Activated T-helper 1 cell treated with anti-CD3 and anti-CD28 coated beads, Interleukin-2, amount 50 U/mL, for 16 hours (primary cell): Measurements from ENCODE around the gene MTCH2.
A peak's percentile ranks its signal among the peaks of the same experiment; 100 is the strongest.

Experiments used
- DNase-seq, 2 donors: peaks; one replicate each; pipeline ENCODE4 v3.0.0-alpha.2; 2020; ENCODE audit warnings: low read depth in 1 of 2, low spot score in 1 of 2

The MTCH2 gene

GRCh38 chr11:47591764-47592163, 50.6 kb downstream of the MTCH2 start:
- no peak for DNase-seq

DNA sequence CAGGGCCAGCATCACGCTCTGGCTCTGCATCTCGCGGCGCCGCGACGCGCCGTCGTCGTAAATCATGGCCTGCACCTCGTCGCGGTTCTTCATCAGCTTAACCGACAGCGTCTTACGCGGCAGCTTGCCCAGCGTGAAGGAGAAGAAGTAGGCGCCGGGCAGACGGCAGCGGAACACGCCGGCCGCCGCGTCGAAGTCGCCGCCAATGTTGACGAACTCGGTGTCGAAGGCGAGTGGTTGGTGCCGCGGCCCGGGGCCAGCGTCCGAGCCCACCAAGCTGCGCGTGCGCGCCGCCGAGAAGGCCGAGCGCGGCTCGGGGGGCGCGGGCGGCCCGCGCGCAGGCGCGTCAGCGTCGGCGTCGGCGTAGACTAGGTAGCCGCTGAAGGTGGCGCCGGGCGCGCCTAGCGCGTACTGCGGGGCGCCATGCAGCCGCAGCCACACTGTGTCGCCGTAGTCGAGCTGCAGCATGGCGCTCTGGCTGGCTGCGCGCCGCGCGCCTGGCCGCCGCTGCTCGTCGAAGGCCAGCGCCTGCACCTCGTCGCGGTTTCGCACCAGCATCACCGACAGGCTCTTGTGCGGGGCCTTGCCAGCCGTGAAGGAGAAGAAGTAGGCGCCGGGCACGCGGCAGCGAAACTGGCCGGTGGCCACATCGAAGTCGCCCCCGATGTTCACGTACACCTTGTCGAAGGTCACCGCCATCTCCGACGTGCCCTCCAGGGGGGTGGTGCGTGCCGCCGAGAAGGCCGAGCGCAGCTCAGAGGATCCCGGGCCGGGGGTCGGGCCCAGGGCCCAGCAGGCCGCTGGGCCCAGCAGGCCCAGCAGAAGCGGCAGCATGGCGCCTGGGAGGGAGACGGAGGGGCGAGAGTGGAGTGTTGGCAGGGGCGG, 52.1 kb downstream of the MTCH2 start:
- no peak for DNase-seq

- DNase-seq: no peak
These were observed 52.8 kb downstream of the MTCH2 start for GRCh38 chr11:47589584-47589976.

GRCh38 chr11:47589118-47589517, 53.2 kb downstream of the MTCH2 start:
- DNase-seq: no peak

DNA sequence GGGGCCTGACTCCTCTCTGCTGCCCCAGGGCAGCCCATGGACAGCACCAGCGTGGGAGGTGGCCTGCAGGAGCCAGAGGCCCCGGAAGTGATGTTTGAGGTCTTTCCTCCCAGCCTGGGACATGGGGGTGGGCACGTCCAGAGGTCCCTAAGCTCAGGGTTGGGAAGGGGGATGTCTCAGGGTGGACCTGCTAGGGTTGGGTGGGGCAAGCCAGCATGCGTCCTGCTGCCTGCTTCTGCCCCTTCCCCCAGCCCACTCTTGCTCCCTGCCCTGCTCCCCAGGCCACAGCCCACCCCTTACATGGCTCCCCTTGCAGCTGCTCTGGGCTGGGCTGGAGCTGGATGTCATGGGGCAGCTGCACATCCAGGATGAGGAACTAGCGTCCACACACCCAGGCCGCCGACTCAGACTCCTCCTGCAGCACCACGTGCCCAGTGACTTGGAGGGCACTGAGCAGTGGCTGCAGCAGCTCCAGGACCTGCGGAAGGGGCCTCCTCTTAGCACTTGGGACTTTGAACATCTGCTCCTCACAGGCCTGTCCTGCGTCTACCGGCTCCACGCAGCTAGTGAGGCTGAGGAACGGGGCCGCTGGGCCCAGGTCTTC, 54.5 kb downstream of the MTCH2 start:
- DNase-seq: no peak

- no peak for DNase-seq
These were observed 55.2 kb downstream of the MTCH2 start for GRCh38 chr11:47587039-47587716.

DNA sequence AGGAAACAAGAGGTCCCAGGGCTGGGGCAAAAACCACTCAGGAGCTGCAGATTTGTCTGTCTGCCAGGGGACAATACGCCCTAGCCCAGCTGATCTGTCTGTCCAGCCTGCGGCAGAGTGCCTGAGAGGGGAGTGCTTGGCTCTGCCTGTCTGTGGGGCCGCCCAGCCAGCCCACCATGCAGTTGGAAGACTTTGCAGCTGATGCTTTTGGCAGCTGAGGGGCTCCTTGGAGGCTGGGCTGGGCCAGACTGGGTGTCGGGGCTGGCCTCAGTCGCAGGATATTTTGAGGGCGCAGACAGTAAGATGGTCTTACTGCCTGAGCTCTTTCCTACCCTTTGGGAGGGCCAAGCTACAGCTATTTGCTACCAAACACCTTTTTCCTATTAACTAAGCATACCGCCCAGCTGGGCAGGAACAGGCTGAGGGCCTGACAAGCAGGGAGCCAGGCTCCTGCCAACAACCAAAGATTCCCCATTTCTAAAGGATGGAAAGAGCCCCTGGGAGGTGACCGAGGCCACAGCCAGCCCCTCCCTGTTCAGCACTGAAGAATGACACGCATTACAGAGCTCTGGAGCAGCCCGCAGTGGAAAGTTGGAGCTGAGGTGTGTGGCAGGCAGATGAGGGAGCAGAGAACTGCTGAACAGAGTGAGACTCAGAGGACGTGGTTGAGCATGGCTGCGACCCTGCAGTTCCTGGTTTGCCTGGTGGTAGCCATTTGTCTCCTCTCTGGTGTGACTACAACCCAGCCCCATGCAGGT, 56.1 kb downstream of the MTCH2 start, which contains the start of gene FAM180B:
Gene FAM180B (plus strand): TSS at position 581 of the 758 bp plus-strand sequence. CDS start 91 bp downstream, at position 672.
- DNase-seq: no peak

DNA sequence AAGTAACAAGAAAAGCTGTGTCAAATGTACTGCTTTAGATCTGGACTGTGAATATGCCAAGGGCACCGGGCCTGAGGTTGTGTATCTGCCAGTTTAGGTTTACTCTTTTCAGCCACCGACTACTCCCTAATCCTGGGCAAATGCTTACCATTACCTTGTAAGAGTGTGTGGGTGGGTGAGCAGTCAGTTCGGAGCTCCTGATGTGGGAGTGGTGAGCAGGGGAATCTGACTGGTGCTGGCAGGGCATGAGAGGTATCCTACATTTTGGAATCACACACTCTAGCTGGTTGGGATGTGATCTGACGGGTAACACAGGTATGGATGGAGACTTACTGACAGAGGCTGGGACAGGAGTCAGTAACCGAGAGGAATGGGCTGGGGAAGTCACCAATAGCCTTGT, 58.5 kb downstream of the MTCH2 start:
- DNase-seq: no peak

GRCh38 chr11:47578524-47579494, 63.5 kb downstream of the MTCH2 start, which contains the start of the genes KBTBD4 and NDUFS3:
Gene KBTBD4, minus strand, starts transcription at chr11:47578970. Its CDS starts 19 bp downstream, at chr11:47578951.
Gene NDUFS3, plus strand, starts transcription at chr11:47579074. Its CDS starts 18 bp downstream, at chr11:47579092.
- DNase-seq: peak; percentile 83 to 84

GRCh38 chr11:47577460-47578041, 64.8 kb downstream of the MTCH2 start:
- DNase-seq: no peak

DNA sequence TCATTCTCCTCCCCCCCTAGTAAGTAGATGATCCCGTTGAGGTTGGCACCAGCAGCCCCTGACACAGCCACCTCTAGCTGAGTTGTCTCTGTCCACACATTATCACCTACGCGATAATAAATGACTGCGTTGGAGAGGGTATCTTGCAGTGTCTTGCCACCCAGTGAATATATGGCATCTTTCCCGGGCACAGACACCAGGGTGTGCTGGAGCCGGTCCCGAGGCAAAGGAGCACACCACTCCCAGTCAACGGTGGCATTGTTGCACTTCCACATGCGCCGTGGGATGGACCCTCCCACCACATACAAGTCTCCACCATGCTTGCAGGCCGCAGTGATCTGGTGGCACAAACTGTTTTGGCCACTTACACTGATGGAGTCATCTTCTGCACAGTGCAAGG, 69.0 kb downstream of the MTCH2 start:
- DNase-seq: no peak

DNA sequence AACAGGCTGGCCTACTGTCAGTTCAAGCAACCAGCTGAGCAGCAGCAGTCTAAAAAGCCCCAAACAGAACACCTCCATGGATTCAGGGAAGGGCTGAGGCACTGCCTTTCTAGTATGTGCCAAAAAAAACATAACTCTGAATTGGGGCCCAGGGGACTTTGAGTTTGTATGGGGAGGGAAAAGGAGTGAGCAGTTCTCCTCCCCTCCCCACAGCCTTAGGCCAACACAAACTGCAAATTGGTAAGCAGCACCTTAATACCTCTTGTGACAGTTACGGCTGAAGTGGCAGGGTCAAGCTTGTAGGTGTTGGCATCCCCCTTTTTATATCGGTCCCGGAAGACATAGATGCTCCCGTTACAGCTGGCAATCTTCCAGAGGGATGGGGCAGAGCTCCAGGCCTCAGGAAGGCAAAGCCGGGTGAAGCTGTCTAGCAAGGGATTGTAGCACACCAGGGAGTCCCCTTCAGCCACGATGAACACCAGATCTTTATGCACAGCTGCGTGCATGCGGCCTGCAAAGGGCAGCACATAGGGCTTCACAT, 69.6 kb downstream of the MTCH2 start:
- DNase-seq: no peak

- no peak for DNase-seq
These were observed 70.5 kb downstream of the MTCH2 start for GRCh38 chr11:47571895-47572294.

DNA sequence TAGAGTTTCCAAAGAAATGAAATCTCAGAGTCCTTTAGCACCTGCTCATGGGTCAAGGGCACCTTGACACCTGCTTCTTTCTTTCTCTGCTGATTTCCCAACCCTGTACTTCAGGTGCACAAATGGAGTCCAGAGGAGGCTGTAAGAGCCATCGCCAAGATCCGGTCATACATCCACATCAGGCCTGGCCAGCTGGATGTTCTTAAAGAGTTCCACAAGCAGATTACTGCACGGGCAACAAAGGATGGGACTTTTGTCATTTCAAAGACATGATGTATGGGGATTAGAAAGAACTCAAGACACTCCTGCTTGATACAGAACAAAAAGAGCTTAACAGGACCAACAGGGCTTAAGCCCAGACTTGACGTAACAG, 71.0 kb downstream of the MTCH2 start:
- DNase-seq: no peak

DNA sequence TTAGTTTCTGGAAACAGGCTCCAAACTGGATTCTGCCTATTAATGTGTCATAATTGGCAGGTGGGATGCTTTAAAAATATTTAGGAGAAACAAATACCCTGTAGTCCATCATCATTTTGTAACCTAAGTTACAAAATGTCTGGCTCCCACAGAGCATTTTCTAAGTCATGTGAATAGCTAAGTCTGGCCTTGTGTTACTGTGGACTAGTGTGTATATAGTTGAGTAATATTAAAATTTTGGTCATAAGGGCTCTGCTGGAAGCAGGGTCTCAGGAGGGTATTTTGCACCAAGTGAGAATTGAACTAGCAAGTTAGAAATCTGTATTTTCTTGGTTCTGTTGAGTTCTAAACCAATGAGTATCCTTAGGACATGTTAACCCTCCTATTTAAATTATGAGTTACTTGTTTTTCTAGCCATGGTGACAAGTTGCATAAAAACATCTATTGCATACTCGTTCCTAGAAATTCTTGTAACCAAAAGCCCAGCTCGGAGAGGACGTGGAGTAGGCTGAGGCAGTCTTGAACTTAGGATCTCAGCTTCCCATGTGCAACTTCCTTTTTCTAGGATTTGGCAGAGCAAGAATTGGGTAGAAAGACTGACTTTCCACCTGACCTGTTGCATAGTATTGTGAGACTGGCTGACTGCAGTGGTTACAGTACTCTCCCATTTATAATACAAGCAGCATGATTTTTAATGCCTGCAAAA, 71.6 kb downstream of the MTCH2 start:
- DNase-seq: no peak

DNA sequence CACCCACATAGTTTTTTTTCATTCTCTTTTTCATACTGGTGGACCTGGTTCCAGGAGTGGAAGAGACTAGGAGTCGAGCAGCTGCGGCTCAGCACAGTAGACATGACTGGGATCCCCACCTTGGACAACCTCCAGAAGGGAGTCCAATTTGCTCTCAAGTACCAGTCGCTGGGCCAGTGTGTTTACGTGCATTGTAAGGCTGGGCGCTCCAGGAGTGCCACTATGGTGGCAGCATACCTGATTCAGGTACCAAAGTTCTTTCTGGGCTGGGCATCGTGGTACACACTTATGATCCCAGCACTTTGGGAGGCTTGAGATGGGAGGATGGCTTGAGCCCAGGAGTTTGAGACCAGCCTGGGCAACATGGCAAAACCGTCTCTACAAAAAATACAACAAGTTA, 72.7 kb downstream of the MTCH2 start:
- DNase-seq: no peak
